DMS114 treated with DMSO at 0.1 percent for 48 hours (cell line): ENCODE measurements around the gene ATAD3A.
"Not testable (repeated sequence)": the region's sequence is repeated elsewhere in the genome, so short reads cannot be mapped to it uniquely, and the experiment has no call there.

Experiments
- DNase-seq: peaks from one replicate; lab custom pipeline; 2025; ENCODE audit not compliant: unreplicated experiment; lab: John Stamatoyannopoulos, UW

ATAD3A gene

DNA sequence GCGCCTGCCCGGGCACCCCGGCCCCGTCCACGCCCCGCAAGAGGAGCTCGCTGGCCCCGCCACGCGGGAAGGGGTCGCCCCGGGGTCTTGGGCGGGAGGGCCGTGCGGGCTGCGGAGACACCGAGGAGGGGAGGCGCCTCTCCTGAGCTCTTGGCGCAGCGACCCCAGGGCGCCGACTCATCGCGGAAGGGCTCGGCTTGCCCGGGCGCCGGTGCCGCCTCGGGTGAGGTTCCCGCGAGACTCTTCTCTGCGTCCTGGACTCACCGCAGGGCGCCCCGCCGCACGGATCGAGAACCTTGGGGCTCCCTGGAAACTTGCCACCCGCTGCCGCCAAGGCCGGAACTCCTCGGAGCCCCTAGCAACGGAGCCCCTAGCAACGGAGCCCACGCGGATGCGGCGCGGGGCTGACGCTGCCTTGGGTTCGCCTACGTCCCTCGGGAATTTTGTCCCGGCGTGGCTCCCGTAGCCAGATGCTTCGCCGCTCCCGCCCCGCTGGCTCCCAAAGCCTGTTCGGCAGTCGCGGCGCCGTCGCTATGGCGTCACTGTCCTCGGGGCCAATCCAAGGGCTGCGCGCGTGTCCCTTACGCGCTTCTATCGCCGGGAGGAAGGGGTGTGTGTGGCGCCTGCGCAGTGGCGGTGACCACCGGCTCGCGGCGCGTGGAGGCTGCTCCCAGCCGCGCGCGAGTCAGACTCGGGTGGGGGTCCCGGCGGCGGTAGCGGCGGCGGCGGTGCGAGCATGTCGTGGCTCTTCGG is at the start of gene ATAD3A:
TSS of gene ATAD3A (plus strand) at position 630 of the 753 bp plus-strand sequence. CDS start at position 737, 107 bp downstream.
- peak; percentile 88 for DNase-seq

GRCh38 chr1:1462318-1462966 is 49.5 kb upstream of the ATAD3A start:
- no peak for DNase-seq

GRCh38 chr1:1463312-1463711 is 48.6 kb upstream of the ATAD3A start:
- no peak for DNase-seq

- not testable (repeated sequence) for DNase-seq
These were observed 43.6 kb upstream of the ATAD3A start for GRCh38 chr1:1468196-1468985.

- no peak for DNase-seq
These were observed 41.2 kb upstream of the ATAD3A start for GRCh38 chr1:1470626-1471388.

GRCh38 chr1:1471389-1472052 is 40.4 kb upstream of the ATAD3A start, which contains the start of gene ATAD3B:
ATAD3B (plus strand) TSS chr1:1471765; CDS start chr1:1471885, 120 bp downstream.
- DNase-seq: peak; percentile 84

- DNase-seq: not testable (repeated sequence)
These were observed 39.7 kb upstream of the ATAD3A start for GRCh38 chr1:1472053-1472876.

GRCh38 chr1:1476011-1476410 is 36.0 kb upstream of the ATAD3A start:
- DNase-seq: not testable (repeated sequence)

- DNase-seq: no peak
These were observed 34.8 kb upstream of the ATAD3A start for GRCh38 chr1:1477206-1477605.

- DNase-seq: no peak
These were observed 32.1 kb upstream of the ATAD3A start for GRCh38 chr1:1479547-1480487.

GRCh38 chr1:1480488-1480867 is 31.5 kb upstream of the ATAD3A start:
- not testable (repeated sequence) for DNase-seq

GRCh38 chr1:1481811-1482210 is 30.2 kb upstream of the ATAD3A start:
- not testable (repeated sequence) for DNase-seq

DNA sequence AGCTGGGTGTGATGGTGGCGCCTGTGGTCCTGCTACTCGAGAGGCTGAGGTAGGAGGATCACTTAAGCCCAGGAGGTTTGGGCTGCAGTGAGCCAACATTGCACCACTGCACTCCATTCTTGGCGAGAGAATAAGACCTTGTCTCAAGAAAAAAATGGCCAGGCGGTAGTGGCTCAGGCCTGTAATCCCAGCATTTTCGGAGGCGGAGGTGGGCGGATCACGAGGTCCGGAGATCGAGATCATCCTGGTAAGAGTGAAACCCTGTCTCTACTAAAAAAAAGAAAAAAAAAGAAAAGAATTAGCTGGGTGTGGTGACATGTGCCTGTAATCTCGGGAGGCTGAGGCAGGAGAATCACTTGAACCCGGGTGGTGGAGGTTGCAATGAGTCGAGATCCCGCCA is 29.1 kb upstream of the ATAD3A start:
- DNase-seq: no peak

DNA sequence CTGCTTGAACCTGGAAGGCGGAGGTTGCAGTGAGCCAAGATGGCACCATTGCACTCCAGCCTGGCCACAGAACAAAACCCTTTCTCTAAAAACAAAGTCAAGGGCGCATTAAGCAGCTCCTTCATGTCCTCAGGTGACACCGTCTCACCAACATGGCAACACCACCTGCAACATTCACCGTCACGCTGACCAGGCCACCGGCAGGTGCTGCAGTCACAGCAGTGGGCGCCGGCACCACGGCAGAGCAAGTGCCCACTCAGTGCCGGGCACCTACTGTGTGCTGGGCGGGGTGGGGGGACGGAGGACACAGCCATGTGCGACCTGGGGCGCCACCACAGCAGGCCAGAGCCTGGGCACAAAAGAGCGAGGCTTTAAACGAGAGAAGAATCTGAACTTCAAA is 28.2 kb upstream of the ATAD3A start:
- no peak for DNase-seq

- not testable (repeated sequence) for DNase-seq
These were observed 26.8 kb upstream of the ATAD3A start for GRCh38 chr1:1484976-1485750.

GRCh38 chr1:1485755-1486317 is 26.1 kb upstream of the ATAD3A start:
- not testable (repeated sequence) for DNase-seq

- DNase-seq: no peak
These were observed 24.3 kb upstream of the ATAD3A start for GRCh38 chr1:1487701-1488100.
